ENCODE data around the gene BICC1.

BICC1 gene

DNA sequence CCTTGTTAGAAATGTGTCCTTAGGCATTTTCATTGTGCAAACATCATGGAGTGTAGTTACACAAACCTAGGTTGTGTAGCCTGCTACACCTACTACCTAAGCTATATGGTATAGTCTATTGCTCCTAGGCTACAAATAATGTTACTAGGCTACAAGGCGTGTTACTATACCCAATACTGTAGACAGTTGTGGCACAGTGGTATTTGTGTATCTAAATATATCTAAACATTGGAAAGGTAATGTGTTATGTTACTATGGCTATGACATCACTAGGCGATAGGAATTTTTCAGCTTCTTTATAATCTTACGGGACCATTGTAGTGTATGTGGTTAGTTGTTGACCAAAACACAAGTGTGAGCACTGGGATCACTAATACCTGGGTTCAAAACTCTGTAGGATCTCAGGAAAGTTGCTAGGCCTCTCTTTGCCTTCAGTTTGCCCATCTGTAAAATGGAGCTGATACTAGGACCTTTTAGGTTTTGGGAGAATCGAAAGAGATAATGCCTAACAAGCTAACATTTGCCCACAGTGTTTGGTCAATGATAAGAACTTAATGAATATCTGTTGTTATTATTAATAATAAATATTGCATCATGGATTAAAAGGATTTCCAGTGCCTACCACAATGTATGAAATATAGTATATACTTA is 2.7 kb downstream of the BICC1 start:
- Histone ChIP-seq H3K9me2 (replicated peaks; ENCODE audit: low read depth, low read length) (no peaks in the 10 kb centered on the region), H3K36me3 (ENCODE audit: insufficient read depth, low read length) (no peaks in the 10 kb centered on the region), H3K4me1 (ENCODE audit: insufficient read depth, low read length, poor library complexity, severe bottlenecking) (no peaks in the 10 kb centered on the region), H3K4me3 (ENCODE audit: low read length, poor library complexity, severe bottlenecking) (no peak overlapping the region), H3K9ac (ENCODE audit: low read depth, low read length, poor library complexity, severe bottlenecking) (no peak overlapping the region), H3K4me2 (ENCODE audit: low read depth, low read length, poor library complexity, severe bottlenecking) (no peak overlapping the region), H2AFZ (ENCODE audit: low read length) (no peak overlapping the region), H3K27me3 (ENCODE audit: insufficient read depth, low read length, poor library complexity, severe bottlenecking) (no peaks in the 10 kb centered on the region), H3F3A (ENCODE audit: low read depth) (no peaks in the 10 kb centered on the region), H3K9me3 (ENCODE audit: insufficient read depth, low read depth, low read length) (no peaks in the 10 kb centered on the region), H3K79me2 (ENCODE audit: insufficient read depth, low read length) (no peaks in the 10 kb centered on the region), H4K20me1 (ENCODE audit: insufficient read depth, low read length, poor library complexity, severe bottlenecking) (no peaks in the 10 kb centered on the region)
- no peak for TF ChIP-seq EZH2phosphoT487 (IDR thresholded peaks at IDR 0.05; ENCODE audit: borderline replicate concordance)
- TF ChIP-seq CTCF (conservative IDR thresholded peaks at IDR 0.05; ENCODE audit: low read length): no peak

DNA sequence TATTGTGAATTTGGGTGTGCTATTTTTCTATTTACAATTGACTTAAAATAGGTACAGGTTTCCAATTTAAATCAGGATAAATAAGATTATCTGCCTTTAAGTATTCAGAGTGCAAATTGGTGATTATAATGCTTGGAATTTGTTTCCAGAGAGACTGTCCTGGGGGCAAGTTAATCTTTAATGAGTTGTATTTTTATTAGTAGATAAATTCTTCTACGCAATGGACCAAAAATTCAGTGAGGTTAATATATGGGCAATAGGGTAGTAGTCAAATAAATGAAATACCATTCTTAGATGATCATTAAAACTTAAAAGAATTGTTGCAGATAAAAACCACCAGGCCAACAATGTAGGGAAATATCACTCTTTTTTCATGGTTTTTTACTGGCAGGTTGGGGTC is 3.4 kb downstream of the BICC1 start:
- no peaks in the 10 kb centered on the region for H3K9me2 ChIP-seq (replicated peaks; ENCODE audit: low read depth, low read length)

DNA sequence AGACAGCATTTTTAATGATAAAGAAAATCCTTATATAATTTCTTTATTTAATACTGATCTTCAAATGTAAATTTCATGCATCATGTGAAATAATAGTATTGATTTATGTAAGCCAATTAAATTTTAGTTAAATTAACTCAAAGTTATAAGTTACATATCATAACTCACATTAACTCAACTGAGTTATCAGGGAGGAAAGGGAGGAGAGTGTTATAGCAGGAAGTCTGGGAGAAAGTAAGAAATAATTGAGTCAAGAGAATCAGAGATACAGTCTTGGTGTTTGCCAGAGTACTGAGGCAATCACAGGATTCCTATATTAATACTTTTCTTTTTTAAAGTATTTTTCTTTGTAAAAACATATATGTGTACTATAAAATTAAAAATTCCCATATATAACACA is 4.0 kb downstream of the BICC1 start:
- no peaks in the 10 kb centered on the region for H3K27me3 ChIP-seq (ENCODE audit: insufficient read depth, low read length, poor library complexity, severe bottlenecking)
- H3K4me3 ChIP-seq (ENCODE audit: low read length, poor library complexity, severe bottlenecking): no peak overlapping the region
- H3F3A ChIP-seq (ENCODE audit: low read depth): no peaks in the 10 kb centered on the region
- H3K9me2 ChIP-seq (replicated peaks; ENCODE audit: low read depth, low read length): no peaks in the 10 kb centered on the region
- no peak overlapping the region for H2AFZ ChIP-seq (ENCODE audit: low read length)
- H3K4me2 ChIP-seq (ENCODE audit: low read depth, low read length, poor library complexity, severe bottlenecking): no peak overlapping the region
- no peaks in the 10 kb centered on the region for H3K79me2 ChIP-seq (ENCODE audit: insufficient read depth, low read length)
- no peaks in the 10 kb centered on the region for H4K20me1 ChIP-seq (ENCODE audit: insufficient read depth, low read length, poor library complexity, severe bottlenecking)
- TF ChIP-seq EZH2phosphoT487 (IDR thresholded peaks at IDR 0.05; ENCODE audit: borderline replicate concordance): no peak
- no peak overlapping the region for H3K9ac ChIP-seq (ENCODE audit: low read depth, low read length, poor library complexity, severe bottlenecking)
- H3K4me1 ChIP-seq (ENCODE audit: insufficient read depth, low read length, poor library complexity, severe bottlenecking): no peaks in the 10 kb centered on the region
- no peaks in the 10 kb centered on the region for H3K36me3 ChIP-seq (ENCODE audit: insufficient read depth, low read length)
- no peaks in the 10 kb centered on the region for H3K9me3 ChIP-seq (ENCODE audit: insufficient read depth, low read depth, low read length)

More for the DNA sequence above, 3.4 kb downstream of the BICC1 start:
- H3K9ac ChIP-seq (ENCODE audit: low read depth, low read length, poor library complexity, severe bottlenecking): no peak overlapping the region
- H3K4me2 ChIP-seq (ENCODE audit: low read depth, low read length, poor library complexity, severe bottlenecking): no peak overlapping the region
- H2AFZ ChIP-seq (ENCODE audit: low read length): no peak overlapping the region
- no peaks in the 10 kb centered on the region for H3K79me2 ChIP-seq (ENCODE audit: insufficient read depth, low read length)
- no peaks in the 10 kb centered on the region for H3K4me1 ChIP-seq (ENCODE audit: insufficient read depth, low read length, poor library complexity, severe bottlenecking)
- no peaks in the 10 kb centered on the region for H3K27me3 ChIP-seq (ENCODE audit: insufficient read depth, low read length, poor library complexity, severe bottlenecking)
- no peaks in the 10 kb centered on the region for H4K20me1 ChIP-seq (ENCODE audit: insufficient read depth, low read length, poor library complexity, severe bottlenecking)
- H3K4me3 ChIP-seq (ENCODE audit: low read length, poor library complexity, severe bottlenecking): no peak overlapping the region
- H3K36me3 ChIP-seq (ENCODE audit: insufficient read depth, low read length): no peaks in the 10 kb centered on the region
- H3K9me3 ChIP-seq (ENCODE audit: insufficient read depth, low read depth, low read length): no peaks in the 10 kb centered on the region
- H3F3A ChIP-seq (ENCODE audit: low read depth): no peaks in the 10 kb centered on the region
- TF ChIP-seq EZH2phosphoT487 (IDR thresholded peaks at IDR 0.05; ENCODE audit: borderline replicate concordance) (no peak), CTCF (conservative IDR thresholded peaks at IDR 0.05; ENCODE audit: low read length) (no peak)

GRCh38 chr10:58517081-58517480 is 4.4 kb downstream of the BICC1 start:
- Histone ChIP-seq H3K79me2 (ENCODE audit: insufficient read depth, low read length) (no peaks in the 10 kb centered on the region), H3K4me3 (ENCODE audit: low read length, poor library complexity, severe bottlenecking) (no peak overlapping the region), H3K27me3 (ENCODE audit: insufficient read depth, low read length, poor library complexity, severe bottlenecking) (no peaks in the 10 kb centered on the region), H3K9me2 (replicated peaks; ENCODE audit: low read depth, low read length) (no peaks in the 10 kb centered on the region), H3K36me3 (ENCODE audit: insufficient read depth, low read length) (no peaks in the 10 kb centered on the region), H2AFZ (ENCODE audit: low read length) (no peak overlapping the region), H3K9ac (ENCODE audit: low read depth, low read length, poor library complexity, severe bottlenecking) (no peak overlapping the region), H3F3A (ENCODE audit: low read depth) (no peaks in the 10 kb centered on the region), H3K4me2 (ENCODE audit: low read depth, low read length, poor library complexity, severe bottlenecking) (no peak overlapping the region), H3K4me1 (ENCODE audit: insufficient read depth, low read length, poor library complexity, severe bottlenecking) (no peaks in the 10 kb centered on the region), H3K9me3 (ENCODE audit: insufficient read depth, low read depth, low read length) (no peaks in the 10 kb centered on the region), H4K20me1 (ENCODE audit: insufficient read depth, low read length, poor library complexity, severe bottlenecking) (no peaks in the 10 kb centered on the region)
- no peak for TF ChIP-seq EZH2phosphoT487 (IDR thresholded peaks at IDR 0.05; ENCODE audit: borderline replicate concordance)
- TF ChIP-seq CTCF (conservative IDR thresholded peaks at IDR 0.05; ENCODE audit: low read length): no peak
